Activated CD4-positive, CD25-positive, alpha-beta regulatory T cell treated with anti-CD3 and anti-CD28 coated beads, Interleukin-2, amount 50 U/mL, for 24 hours (primary cell): ENCODE data around the gene TTC31.

Experiments
- ATAC-seq, 2 donors: fragments of 150-1000 bp; cut with Tn5 transposase; one replicate each; pipeline ENCODE4 v1.10.0; 2021; ENCODE audit warnings: mild to moderate bottlenecking in 1 of 2, moderate library complexity in 1 of 2

Gene TTC31

DNA sequence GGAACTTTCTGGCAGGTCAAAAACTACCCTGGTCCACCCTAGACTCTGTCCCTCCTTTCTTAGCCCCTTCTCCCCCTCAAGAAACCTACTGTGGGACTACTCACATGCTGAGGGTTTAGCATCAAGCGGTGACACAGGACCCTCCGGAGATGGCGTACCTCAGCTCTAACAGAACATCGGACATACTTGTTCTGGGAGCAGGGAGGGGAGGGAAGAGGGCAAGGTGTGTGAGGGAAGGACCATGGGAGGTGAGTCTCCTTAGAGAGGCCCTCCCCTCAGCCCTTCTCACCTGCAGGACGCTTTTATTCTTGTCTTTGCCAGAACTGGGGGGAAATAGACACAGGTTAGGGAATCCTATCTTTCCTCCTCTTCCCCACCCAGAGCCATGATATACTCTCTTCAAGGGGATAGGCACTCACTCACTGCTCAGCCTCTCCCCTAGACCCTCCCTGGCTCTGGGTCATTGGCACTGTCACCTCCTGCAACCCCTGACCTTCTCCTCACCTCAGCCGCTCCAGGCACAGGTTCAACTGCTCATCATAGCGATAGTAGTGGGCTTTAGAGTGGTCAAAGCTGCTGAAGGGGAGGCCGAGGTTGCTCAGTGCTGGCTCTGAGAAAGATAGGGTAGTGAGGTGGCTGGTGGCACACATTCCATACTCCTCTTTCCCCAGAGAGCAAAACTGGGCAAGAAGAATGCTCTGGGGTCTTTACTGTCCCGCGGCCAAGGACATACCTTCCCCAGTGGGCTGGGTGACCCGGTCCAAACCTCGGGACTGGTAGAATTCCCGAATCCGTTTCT is 22.8 kb downstream of the TTC31 start:
- no peak for ATAC-seq

DNA sequence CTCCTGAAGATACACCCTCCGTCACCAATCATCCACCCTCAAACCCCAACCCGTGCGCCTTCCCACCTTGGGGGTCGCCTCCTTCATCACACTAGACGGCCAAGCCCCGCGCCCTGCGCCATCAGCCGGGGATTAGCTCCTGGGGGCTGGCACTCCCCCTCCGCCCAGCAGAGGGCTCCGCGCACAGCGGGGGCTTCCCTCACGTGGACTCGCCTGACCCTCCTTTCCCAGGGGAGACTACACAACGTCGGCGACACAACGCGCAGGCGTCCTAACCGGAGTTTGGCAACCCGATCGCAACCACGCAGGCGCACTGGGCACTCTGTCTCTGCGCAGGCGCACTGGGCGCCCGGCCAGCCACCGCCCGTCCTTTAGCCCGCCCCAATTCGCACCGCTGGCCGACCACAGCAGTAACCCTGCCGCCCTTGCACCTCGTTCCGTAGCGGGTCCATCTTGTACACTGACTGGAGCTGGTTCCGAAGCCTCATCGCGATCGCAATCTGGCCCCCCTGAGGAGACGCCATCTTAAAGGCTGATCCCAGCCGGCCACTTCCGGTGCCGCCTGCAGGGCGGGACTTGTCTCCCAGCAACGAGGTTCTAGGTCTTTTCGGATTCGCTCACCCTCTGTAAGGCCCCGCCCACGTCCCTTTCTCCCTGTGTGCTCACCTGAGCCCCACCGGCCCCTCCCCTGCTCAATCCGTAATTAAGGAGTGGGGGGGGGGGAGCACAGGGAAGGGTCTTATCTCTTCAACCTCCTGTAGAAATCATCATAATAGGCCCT is 24.5 kb downstream of the TTC31 start, which contains the start of gene PCGF1:
Gene PCGF1, minus strand, starts transcription at position 551 of the 781 bp plus-strand sequence. Its CDS starts 27 bp downstream, at position 524.
- peak; percentile 93 to 95 for ATAC-seq

DNA sequence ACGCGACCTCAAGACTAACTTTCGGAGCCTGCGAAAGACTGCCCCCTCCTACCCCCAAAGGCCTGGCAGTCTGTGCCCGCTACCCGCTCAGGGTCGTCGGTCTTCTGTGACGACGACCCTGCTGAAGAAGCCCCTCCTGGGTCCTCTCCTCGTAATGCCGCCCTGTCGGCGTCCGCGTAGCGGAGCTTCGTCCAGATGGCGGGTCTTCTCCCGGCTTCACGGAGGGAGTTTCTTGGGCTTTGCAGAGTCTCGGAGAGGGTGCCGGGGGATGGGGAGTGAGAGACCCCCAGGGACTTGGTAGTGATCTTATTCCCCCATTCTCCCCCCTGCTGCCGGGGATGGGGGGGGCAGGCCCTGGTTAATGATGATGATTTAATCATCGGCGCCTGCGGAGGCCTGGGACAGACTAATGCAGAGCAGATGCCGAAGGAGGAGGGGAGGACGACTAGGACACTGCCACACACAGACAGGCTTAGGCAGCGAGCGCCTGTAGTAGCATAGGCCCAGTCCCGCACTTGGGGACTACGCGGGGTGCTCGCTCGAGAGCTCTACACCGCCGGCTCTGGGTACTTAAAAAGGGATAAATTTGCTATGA is 25.1 kb downstream of the TTC31 start:
- ATAC-seq: no peak

DNA sequence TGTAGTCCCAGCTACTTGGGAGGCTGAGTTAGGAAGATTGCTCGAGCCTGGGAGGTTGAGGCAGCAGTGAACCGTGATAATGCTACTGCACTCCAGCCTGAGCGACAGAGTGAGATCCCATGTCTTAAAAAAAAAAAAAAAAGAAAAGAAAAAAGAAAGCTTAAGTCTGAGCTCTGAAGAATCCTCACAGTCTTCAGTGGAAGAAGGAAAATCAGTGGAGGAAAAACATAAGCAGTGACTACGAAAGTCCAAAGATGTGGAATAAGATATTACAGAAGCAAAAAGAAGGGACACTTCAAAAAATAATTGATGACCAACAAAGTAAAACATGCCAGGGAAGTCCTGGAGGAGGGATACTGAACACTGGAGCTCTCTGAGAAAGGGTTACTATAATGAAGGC is 27.4 kb downstream of the TTC31 start:
- no peak for ATAC-seq

DNA sequence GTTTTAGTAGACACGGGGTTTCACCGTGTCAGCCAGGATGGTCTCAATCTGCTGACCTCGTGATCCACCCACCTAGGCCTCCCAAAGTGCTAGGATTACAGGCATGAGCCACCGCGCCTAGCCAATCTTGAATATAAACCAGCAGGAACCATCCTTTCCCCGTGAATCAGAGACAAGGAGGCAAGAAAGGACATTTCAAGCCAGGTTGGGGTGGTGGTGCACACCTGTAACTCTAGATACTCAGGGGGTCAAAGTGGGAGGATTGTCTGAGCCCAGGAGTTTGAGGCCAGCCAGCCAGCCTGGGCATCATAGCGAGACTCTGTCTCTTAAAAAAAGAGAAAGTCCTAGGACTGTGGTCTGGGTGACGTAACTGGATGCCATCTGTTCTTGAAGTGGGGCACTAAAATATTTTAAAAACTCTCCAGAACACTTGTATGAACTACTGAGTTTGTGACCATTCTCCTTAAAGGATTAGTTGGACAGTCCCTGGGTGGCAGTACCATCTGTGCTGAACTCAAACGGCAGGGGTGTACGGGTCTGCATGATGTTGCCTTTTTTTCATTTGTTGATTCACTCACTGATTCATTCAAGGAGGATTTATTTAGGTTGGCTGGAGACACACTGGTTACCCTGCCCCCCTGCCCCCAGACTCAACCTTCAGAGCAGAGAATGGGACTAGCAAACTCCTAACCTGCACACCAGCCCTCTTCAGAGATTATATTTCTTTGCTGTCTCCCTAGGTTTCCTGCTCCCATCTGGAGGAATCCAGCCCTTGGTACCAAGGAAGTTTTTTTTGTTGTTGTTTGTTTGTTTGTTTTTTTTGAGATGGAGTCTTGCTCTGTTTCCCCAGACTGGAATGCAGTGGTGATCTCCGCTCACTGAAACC is 28.5 kb downstream of the TTC31 start:
- no peak for ATAC-seq

DNA sequence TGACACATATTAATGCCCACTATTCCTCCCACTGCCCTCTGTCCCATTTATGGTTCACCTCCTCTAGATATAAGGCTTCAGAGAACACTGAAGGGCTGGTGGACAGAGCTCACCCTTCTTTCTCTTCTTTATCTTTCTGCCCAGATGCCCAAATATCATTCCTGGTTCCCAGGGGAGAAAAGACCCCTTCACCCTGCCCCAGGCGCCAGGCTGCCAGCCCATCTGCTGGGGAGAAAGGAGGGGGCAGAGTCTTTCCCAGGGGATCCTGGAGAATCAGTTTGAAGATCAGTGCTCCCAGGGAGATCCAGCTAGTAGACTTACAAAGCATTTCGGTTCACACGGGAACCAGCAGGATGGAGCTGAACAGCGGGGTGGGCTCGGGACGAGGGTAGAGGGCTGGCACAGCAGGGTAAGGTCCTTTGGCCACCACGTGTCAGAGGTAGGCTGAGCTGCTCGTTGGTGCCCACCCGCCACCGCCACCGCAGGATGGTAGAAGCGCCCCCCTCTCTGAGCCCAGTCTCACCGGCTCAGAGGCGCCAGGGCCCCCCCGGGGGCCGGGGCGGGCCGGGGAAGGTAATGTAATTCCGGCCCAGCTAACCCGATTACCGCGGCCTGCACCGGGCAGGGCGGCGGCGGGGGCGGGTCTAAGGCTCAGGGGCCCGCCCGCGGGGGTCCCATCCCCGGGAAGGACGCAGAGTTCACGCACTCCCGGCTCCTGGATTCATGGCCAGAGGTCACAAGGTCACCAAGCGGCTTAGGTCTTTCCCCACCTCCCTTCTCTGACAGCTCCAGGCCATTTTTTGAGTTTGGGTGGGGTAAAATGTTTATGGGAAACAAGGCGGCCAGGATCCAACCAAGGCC is 30.1 kb downstream of the TTC31 start:
- no peak for ATAC-seq

DNA sequence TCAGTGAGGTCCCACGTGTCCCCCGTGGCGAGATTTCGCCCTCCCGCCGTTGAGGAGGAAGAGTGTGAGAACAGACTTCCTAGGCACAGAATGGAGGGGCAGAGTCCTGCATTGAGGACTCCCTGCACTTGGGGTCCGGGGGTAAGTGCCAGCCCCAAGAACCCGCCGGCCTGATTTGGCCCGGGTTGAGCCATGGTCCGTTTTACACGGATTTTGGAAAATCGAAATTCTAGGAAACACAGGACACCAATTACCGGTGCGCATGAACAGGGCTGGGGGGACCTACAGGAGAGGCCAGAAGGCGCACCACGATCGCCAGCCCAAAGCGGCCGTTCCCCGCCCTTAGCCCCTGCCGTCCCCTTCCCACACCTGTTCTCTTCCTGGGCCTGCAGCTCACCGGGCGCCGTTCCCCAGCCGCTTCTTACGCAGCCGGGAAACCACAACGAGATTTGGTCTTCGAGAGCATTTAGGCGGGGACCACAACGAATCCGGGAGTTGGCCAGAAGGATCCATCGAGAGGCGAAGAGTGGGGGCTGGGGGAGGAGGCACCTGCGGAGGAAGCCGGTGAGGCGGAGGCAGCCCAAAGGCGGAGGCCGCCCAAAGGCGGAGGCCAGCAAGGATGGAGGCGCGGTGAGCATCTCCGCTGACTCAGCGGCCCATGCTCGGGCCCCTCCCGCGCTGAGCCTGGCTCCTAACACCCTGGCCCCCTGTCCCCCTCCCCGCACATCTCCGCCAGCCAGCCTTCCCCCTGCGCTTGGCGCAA is 30.9 kb downstream of the TTC31 start:
- ATAC-seq: no peak

DNA sequence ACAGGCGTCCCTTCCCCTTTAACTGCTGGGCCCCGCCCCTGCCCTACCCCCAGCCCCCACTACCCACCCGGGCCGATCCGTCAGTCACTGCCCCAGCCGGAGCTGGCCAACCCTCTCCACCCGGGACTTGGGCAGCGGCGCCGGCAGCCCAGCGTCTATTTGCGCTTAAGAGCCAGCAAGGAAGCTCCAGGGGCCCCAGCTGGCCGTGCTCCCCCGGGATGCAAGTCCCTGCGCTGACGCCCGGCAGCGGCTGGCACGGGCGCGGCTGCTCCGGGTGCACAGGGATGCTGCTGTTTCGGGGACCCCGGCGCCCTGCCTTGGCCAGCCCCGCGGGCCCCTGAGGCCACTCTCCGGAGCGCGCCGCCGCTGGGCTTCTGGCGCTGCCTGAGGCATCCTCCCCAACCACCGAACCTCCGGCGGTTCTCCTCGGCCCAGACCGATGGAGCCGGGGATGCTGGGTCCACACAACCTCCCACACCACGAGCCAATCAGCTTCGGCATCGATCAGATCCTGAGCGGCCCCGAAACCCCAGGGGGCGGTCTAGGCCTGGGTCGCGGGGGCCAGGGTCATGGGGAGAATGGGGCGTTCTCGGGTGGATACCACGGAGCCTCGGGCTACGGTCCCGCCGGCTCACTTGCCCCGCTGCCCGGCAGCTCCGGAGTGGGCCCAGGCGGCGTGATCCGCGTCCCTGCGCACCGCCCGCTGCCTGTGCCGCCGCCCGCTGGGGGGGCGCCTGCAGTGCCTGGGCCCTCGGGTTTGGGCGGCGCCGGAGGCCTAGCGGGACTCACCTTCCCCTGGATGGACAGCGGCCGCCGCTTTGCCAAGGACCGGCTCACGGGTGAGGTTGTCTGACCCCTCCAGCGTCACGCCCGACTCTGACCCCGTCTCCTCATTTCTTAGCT is 31.7 kb downstream of the TTC31 start, which contains the start of gene TLX2:
Gene TLX2, plus strand, starts transcription at position 83 of the 903 bp plus-strand sequence. Its CDS starts 357 bp downstream, at position 440.
- no peak for ATAC-seq

DNA sequence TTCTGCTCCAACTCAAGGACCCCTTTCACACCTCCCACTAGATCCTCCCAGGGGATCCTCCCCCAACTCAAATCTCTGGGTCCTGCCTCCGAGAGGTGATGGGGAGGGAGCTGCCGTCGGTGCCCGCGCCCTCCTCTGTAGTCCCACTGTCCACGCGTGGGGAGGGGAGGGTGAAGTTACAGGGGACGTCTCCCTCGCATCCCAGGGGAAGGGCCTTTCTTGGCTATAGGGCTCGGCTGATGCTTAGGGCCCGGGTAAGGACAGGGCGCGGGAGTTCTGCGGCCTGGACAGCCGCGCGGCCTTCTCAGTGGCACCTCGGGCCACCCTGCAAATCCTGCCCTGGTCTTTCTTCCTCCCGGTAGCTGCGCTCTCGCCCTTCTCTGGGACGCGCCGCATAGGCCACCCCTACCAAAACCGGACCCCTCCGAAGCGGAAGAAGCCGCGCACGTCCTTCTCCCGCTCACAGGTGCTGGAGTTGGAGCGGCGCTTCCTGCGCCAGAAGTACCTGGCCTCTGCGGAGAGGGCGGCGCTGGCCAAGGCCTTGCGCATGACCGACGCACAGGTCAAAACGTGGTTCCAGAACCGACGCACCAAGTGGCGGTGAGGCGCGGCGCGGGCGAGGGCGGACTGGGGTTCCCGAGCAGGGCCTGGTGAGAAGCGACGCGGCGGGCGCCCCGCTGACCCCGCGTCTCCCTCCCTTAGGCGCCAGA is 32.5 kb downstream of the TTC31 start:
- ATAC-seq: no peak

DNA sequence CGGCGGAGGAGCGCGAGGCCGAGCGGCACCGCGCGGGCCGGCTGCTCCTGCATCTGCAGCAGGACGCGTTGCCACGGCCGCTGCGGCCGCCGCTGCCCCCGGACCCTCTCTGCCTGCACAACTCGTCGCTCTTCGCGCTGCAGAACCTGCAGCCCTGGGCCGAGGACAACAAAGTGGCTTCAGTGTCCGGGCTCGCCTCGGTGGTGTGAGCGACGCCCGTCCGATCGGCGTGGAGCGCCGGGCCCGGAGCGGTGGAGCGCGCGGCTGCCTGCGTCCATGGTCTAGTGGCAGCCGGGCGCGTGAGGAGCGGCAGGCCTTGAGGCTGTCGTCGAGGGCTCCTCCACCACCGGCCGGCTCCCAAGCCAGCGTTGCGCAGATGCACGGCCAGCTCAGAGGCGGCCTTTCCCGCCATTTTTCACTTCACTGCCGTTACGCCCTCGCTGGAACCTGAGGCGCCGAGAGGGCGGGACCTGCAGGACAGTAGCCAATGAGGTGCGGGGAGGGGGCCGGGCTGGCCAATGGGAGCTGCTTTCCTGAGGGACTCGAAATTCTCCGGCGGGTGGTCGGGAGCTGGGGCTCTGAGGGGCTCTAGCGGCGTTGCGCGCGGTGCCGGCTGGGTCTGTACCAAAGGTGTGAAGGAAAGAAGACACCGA is 33.2 kb downstream of the TTC31 start:
- peak; percentile 87 to 88 for ATAC-seq

DNA sequence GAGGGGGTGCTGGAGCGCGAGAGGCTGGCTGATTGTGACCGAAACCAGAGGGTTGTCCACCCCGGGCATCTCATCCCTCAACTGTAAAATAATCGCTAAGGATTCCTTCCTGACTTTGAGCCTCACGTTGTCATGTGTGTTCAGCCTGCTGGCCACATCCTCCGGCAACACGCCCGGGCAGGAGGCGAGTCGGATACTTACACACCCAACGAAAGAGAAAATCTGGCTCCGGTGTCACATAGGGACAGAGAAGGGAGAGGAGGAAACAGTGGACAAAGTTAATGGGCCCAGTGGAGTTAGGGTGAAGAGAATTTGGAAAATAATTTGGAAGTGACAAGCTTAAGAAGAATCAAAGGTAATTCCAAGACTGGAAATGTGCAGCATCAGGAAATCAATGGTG is 33.8 kb downstream of the TTC31 start:
- ATAC-seq: no peak

DNA sequence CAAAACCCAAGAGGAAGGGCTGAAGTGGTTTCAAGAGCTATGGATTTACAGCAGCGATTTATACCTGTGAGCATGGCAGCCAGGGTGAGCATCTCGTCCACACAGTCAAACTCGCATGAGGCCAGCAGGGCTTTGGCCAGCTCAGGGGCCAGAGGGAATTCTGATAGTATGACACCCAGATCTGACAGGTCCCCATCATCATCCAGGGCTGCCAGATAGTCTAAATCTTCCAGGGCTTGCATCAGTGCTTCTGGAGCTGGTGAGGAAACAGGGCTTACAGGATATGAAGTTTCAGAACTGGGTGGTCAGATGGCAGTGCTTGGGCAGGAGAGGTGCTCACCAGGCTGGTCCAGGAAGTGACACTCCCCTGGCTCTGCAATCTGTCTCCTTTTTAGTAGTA is 39.6 kb downstream of the TTC31 start:
- no peak for ATAC-seq

DNA sequence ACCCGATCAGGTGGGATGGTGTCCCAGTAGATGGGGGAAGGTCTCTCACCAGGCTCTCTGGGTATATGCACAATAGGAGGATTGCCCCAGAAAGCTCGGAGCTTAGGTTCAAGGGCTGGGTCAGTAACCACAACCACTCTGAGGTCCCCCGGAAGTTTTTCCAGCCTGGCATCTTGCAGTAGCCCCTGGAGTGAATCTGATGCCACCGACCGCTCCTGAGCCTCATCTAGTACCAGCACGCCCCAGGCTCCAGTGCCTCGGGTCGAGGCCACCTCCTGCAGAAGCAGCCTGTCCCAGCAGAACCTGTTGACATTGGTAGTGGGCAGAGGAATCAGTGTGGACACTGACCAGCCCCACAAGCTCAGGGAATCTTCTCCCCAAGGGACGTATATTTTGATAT is 41.1 kb downstream of the TTC31 start:
- ATAC-seq: no peak

DNA sequence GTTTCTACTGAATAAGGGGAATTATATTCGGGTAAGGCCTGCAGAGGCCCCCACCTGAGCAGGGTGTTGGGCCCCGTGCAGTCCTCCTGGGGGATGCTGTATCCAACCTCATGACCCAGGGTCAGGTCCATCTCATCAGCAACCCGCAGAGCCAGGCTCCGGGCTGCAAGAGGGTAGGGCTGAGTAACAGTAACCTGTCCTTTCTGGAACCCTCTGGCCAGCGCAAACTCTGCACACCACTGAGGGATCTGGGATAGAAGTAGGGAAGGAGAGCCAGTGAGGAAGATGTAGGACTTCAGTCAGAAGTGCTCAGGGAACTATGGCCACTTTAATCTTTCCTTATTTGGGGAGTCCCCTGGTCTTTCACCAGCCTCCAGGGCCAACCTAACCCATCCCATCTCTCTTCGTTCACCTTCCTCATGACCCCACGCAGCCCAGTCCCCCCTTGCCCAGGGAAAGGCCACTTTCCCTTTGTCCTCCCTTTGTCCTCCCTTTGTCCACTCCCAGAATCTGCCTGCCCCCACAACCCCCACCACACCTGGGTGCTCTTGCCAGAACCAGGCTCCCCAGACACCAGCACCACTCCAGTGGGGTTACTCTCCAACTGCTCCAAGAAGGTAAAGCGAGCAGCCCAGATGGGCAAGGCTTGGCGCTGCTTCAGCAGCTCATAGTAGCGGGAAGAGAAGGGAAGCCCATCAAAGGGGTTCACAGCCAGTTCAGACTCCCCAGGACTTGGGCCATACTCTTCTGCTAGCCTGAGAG is 42.3 kb downstream of the TTC31 start:
- ATAC-seq: no peak

DNA sequence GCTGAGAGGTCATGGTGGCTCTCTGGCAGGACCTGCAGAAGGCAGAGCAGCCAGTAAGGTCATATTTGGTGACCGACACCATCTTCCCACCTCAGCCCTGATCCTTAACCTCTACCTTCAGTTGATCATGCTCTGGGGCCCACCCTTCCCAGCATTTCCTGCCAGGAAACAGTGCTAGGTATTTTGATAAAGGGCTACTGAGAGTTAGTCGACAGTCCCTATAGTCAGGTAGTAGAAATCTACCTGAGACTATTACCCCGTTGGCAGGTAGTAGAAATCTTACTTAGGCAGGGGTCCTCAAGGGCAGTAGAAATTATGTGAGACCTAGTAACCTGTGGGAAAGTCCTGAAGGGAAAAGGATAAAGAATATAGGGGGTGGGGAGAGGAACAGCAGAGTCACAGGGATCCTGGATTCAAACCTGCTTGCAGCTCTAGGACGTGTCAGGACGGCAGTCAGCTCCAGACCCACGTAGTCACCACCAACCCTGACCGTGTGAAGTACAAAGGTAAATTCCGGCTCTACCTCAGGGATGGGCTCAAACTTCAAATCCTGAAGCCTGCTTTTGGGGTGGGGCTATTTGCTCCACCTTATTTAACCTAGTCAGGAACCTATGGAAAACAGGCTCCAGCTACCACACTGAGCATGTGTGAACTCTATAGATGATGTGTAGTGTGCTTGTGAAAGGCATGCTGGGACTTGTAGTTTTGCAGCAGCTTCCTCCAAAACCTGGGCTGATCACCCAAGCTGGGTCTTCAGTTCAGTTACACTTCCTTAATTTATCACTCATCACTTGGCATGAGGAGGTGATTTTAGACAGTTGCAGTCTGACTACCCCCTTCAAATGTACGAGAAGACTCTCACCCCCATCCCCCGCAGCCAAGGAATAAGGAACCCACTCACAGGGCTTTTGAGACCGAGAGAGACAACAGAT is 43.1 kb downstream of the TTC31 start, which contains the start of gene DQX1:
Gene DQX1, minus strand, starts transcription at position 515 of the 932 bp plus-strand sequence. Its CDS starts 502 bp downstream, at position 13.
- no peak for ATAC-seq

DNA sequence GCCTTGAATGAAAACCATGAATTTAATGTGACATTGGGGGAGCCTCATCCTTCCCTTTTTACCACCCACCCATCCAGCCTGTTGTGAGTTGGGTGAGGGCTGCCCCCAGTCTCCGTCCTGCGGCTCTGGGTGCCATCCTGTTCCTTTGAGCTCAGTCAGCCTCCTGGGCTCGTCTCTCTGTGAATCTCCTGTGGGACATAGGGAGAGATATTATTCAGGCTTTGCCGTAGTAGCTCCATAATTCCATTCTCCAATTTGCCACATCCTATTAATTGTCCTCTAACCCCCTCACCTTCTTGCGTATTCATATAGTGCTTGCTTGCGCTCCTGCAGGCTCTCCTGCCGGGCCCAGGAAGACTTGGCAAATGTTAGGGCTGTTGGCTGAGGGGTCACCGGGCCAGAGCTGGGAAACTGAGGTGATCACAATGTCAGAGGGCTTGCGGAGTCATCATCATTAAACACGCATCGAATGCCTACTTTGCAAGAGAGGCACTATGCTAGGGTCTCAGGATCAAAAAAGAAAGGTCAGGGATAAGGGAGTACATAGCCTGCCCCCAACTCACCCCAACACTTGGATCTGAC is 43.9 kb downstream of the TTC31 start:
- ATAC-seq: no peak
